ENCODE results near the gene RPL26.
"Not testable (repeated sequence)": the region's sequence is repeated elsewhere in the genome, so short reads cannot be mapped to it uniquely, and the experiment has no call there.

Gene RPL26

DNA sequence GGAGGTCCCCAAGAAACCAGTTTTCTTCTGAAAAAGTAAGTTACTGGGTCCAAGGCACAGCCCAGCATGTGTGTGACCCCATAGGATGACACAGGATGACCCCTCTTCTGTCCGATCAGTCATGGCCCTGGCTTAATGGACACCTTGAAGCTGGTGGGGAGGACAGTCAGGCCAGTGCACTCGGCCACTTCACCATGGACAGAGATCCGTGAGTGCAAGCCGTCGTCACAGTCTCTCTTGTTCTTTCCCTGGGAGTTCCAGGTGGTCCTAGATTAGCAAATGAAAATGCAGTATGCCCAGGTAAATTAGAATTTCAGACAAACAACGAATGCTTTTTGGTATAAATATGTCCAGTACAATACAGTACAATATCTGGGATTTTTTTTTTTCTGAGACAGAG is 16.0 kb upstream of the RPL26 start:
- no peak for DNase-seq (ENCODE audit: low spot score)
- TF ChIP-seq, protein P1, sequence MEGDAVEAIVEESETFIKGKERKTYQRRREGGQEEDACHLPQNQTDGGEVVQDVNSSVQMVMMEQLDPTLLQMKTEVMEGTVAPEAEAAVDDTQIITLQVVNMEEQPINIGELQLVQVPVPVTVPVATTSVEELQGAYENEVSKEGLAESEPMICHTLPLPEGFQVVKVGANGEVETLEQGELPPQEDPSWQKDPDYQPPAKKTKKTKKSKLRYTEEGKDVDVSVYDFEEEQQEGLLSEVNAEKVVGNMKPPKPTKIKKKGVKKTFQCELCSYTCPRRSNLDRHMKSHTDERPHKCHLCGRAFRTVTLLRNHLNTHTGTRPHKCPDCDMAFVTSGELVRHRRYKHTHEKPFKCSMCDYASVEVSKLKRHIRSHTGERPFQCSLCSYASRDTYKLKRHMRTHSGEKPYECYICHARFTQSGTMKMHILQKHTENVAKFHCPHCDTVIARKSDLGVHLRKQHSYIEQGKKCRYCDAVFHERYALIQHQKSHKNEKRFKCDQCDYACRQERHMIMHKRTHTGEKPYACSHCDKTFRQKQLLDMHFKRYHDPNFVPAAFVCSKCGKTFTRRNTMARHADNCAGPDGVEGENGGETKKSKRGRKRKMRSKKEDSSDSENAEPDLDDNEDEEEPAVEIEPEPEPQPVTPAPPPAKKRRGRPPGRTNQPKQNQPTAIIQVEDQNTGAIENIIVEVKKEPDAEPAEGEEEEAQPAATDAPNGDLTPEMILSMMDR (IDR thresholded peaks at IDR 0.05): no peak
- H3K4me3 ChIP-seq: no peak overlapping the region
- H3K27ac ChIP-seq: no peak overlapping the region

DNA sequence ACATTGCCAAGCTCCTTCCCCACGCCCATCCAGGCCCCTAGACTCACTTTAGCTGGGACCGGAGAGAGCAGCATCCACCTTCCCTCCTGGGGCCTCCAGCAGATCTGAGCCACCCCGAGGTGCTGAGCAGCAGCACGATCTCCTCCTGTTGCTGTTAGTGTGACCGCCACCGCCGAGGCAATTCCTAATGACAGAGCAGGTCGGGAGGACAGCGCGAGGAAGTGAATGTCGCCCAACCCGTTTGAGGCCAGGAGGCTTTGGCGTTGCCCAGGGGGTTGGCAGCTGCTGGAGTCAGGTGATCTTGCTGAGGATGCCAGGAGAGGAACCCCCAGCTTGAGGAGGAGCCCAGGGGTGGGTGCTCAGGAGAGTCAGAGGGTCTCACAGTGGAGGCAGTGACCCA is 14.6 kb upstream of the RPL26 start, which contains the start of gene RNF222:
TSS of gene RNF222 (minus strand) at position 192 of the 400 bp plus-strand sequence. CDS start 4,366 bp downstream, outside the sequence.
- TF ChIP-seq, protein P1 (IDR thresholded peaks at IDR 0.05): no peak
- DNase-seq (ENCODE audit: low spot score): no peak
- H3K4me3 ChIP-seq: no peak within 1 kb of the TSS

DNA sequence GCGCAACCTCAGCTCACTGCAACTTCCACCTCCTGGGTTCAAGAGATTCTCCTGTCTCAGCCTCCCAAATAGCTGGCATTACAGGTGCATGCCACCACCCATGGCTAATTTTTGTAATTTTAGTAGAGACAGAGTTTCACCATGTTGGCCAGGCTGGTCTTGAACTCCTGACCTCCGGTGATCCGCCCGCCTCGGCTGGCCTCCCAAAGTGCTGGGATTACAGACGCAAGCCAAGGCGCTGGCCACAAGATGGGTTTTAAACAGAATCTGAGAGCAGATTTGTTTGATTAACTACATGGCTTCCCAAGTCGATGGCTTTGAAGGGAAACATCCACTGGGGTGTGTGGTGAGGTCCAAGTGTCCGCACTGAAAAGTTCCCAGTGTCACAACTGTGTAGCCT is 11.5 kb upstream of the RPL26 start:
- H3K4me3 ChIP-seq; H3K27ac ChIP-seq; DNase-seq (ENCODE audit: low spot score): not testable (repeated sequence)

More for the DNA sequence above, 14.6 kb upstream of the RPL26 start, which contains the start of gene RNF222:
- H3K27ac ChIP-seq: no peak within 1 kb of the TSS

DNA sequence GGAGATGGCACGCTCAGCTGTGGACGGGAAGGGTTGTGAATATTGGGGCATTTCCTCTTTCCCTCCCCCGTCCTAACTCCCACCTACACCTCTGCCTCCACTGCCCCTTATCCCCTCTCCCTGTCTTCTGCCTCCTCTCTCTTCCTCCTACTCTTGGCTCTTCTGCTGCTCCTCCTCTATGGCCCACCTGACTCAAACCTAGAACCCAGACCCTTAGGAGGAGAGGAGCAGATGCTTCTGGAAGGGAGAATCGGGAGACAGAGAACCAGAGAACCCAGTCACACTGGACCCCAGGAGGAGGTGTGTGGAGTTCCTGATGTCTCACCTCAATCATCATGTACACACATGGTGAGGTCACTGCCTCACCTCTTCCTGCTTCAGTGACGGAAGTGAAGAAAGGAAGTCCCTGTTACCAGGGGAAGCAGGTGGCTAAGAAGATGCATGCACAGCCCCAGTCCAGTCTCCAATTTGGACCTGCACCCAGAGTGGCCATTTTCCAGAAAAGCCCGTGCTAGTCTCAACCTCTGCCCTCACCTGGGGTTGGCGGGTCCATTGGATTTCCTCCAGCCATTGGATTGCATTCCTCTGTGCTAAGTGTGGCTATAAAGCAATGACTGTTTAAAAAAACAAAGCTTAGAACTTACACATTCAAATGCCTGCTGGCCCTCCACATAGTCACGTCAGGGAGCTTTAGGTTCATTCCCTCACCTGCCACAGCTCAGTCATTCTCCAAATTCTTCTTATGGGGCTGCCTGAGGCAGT is 10.7 kb upstream of the RPL26 start:
- TF ChIP-seq, protein P1 (IDR thresholded peaks at IDR 0.05): no peak
- no peak overlapping the region for H3K27ac ChIP-seq
- no peak overlapping the region for H3K4me3 ChIP-seq
- DNase-seq (ENCODE audit: low spot score): no peak

DNA sequence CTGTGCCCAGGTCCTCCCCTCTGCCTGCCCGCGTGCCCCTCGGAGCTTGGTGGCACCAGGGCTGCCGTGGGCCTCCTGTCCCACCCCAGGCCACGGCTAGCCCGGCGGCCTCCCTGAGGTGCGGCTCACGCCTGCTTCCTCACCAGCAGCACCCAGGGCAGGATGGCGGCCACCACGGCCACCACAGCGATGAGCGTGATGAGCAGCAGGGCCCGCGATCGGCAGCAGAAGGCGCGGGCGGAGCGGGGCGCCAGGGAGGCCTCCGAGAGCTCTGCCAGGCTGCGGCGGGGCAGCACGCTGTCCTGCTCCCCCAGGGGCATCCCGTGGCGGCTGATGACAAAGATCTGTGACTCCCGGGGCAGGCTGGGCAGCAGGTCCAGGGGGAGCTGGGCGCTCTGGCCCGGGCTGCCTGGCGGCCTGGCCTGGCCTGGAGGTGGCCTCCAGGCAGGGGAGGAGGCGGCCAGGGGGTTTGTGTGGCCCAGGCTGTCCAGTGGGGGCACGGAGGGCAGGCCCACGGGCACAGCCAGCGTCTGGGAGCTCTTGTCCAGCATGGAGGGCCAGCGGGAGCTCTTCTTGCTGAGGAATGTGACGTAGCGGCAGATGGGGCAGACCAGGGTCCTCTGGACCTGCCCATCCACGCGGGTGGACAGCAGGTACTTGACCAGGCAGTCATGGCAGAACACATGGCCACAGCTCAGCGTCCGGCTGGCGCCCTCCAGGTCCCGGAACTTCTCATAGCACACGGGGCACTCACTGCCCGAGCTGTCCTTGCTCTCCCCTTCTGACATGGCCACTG is 9.9 kb upstream of the RPL26 start:
- H3K4me3 ChIP-seq: no peak overlapping the region
- TF ChIP-seq, protein P1 (IDR thresholded peaks at IDR 0.05): no peak
- H3K27ac ChIP-seq: no peak overlapping the region
- DNase-seq (ENCODE audit: low spot score): no peak

DNA sequence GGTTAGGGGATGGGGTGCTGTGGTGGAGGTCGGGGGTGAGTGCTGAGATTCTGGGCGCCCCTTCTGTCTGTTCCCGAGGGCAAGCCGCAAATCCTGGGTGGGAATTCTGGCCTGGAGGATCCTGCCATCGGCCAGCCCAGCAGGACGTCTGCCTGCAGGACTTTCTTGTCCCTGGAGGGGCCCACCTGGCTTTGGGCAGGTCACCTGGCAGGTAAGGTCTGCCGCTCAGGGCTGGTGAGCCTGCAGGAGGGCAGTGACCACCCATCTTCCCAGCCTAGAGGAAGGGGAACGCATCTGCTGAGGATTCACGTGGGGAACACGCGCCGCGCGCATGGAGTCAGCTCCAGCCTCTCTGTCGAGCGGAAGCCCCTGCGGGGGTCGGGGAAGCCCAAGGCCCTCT is 9.3 kb upstream of the RPL26 start:
- TF ChIP-seq, protein P1 (IDR thresholded peaks at IDR 0.05): no peak
- no peak overlapping the region for H3K27ac ChIP-seq
- DNase-seq (ENCODE audit: low spot score): no peak
- no peak overlapping the region for H3K4me3 ChIP-seq

DNA sequence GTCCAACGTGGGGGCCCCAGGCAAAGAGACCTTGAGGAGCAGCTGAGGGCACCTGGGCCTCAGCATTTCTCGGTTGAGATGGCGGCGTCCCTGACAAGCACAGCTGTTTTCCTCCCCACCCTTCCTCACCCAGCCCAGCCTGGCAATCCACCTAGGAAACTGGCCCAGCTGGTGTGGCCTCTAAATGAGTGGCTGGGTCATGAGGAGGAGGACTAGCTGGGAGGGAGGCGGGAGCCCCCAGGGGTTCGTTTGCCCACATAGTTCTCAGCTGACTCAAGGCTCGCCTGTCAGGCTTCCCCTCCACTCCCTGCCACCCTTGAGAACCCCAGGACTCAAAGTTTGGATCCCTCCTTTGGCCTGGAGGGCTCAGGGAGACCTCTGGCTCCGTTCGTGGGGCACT is 8.7 kb upstream of the RPL26 start:
- H3K4me3 ChIP-seq: no peak overlapping the region
- TF ChIP-seq, protein P1 (IDR thresholded peaks at IDR 0.05): no peak
- no peak for DNase-seq (ENCODE audit: low spot score)
- no peak overlapping the region for H3K27ac ChIP-seq
